Measurements from ENCODE around the gene EXTL1. TPM values are rescaled to one million over a fixed set of nuclear protein-coding genes. Genes with fewer than 3 reads are reported as not detected.

Gene EXTL1
- total RNA-seq, 1 experiment from 2014 or later, result not detected

- Mint-ChIP-seq H3K9me3 (ENCODE audit: low read depth, unreplicated experiment) (no peaks in the 10 kb centered on the region), H3K27ac (ENCODE audit: unreplicated experiment) (no peak overlapping the region), H3K4me1 (ENCODE audit: low read depth, unreplicated experiment) (peaks cover 6% of the 10 kb centered on the region), H3K36me3 (ENCODE audit: insufficient read depth, unreplicated experiment) (peaks cover 5% of the 10 kb centered on the region), H3K27me3 (ENCODE audit: unreplicated experiment) (peaks cover 23% of the 10 kb centered on the region), H3K4me3 (ENCODE audit: low read depth, unreplicated experiment) (no peak overlapping the region)
- CTCF ChIA-PET, result no interaction called here
- intact Hi-C loops (cut with micrococcal nuclease; ENCODE audit: unreplicated experiment), result no loop called here
- no peak for DNase-seq
- no peak for TF ChIP-seq CTCF (IDR thresholded peaks at IDR 0.05; ENCODE audit: unreplicated experiment)
- no TSS peak for BruUV-seq (replicated peaks)
Measured at GRCh38 chr1:26023009-26023408, 1.4 kb downstream of the EXTL1 start.

GRCh38 chr1:26023826-26024225, 2.3 kb downstream of the EXTL1 start:
- no TSS peak for BruUV-seq (replicated peaks)
- H3K9me3 Mint-ChIP-seq (ENCODE audit: low read depth, unreplicated experiment), result no peaks in the 10 kb centered on the region
- CTCF ChIA-PET, result no interaction called here
- H3K27ac Mint-ChIP-seq (ENCODE audit: unreplicated experiment), result no peak overlapping the region
- H3K27me3 Mint-ChIP-seq (ENCODE audit: unreplicated experiment), result peaks cover 30% of the 10 kb centered on the region
- no peak for DNase-seq
- H3K4me1 Mint-ChIP-seq (ENCODE audit: low read depth, unreplicated experiment), result peaks cover under 1% of the 10 kb centered on the region
- no peak overlapping the region for H3K4me3 Mint-ChIP-seq (ENCODE audit: low read depth, unreplicated experiment)
- intact Hi-C loops (cut with micrococcal nuclease; ENCODE audit: unreplicated experiment), result no loop called here
- H3K36me3 Mint-ChIP-seq (ENCODE audit: insufficient read depth, unreplicated experiment), result no peaks in the 10 kb centered on the region
- TF ChIP-seq CTCF (IDR thresholded peaks at IDR 0.05; ENCODE audit: unreplicated experiment), result no peak

GRCh38 chr1:26025060-26025459, 3.5 kb downstream of the EXTL1 start:
- CTCF ChIA-PET, result no interaction called here
- H3K27ac Mint-ChIP-seq (ENCODE audit: unreplicated experiment), result no peak overlapping the region
- DNase-seq, result no peak
- intact Hi-C loops (cut with micrococcal nuclease; ENCODE audit: unreplicated experiment), result no loop called here
- no TSS peak for BruUV-seq (replicated peaks)
- no peaks in the 10 kb centered on the region for H3K36me3 Mint-ChIP-seq (ENCODE audit: insufficient read depth, unreplicated experiment)
- H3K27me3 Mint-ChIP-seq (ENCODE audit: unreplicated experiment), result peaks cover 37% of the 10 kb centered on the region
- H3K4me3 Mint-ChIP-seq (ENCODE audit: low read depth, unreplicated experiment), result no peak overlapping the region
- H3K9me3 Mint-ChIP-seq (ENCODE audit: low read depth, unreplicated experiment), result no peaks in the 10 kb centered on the region
- TF ChIP-seq CTCF (IDR thresholded peaks at IDR 0.05; ENCODE audit: unreplicated experiment), result no peak
- H3K4me1 Mint-ChIP-seq (ENCODE audit: low read depth, unreplicated experiment), result no peaks in the 10 kb centered on the region

- intact Hi-C loops (cut with micrococcal nuclease; ENCODE audit: unreplicated experiment), result no loop called here
- TF ChIP-seq CTCF (IDR thresholded peaks at IDR 0.05; ENCODE audit: unreplicated experiment), result no peak
- no peak for DNase-seq
- no TSS peak for BruUV-seq (replicated peaks)
- Mint-ChIP-seq H3K4me1 (ENCODE audit: low read depth, unreplicated experiment) (no peaks in the 10 kb centered on the region), H3K27ac (ENCODE audit: unreplicated experiment) (no peak overlapping the region), H3K4me3 (ENCODE audit: low read depth, unreplicated experiment) (no peak overlapping the region), H3K9me3 (ENCODE audit: low read depth, unreplicated experiment) (no peaks in the 10 kb centered on the region), H3K27me3 (ENCODE audit: unreplicated experiment) (peaks cover 37% of the 10 kb centered on the region), H3K36me3 (ENCODE audit: insufficient read depth, unreplicated experiment) (no peaks in the 10 kb centered on the region)
- CTCF ChIA-PET, result no interaction called here
Measured at GRCh38 chr1:26025517-26025916, 3.9 kb downstream of the EXTL1 start.
